Panc1 (cell line): Measurements from ENCODE around the gene RUNX3.

ENCODE experiments used
- CTCF ChIP-seq: fragments of 450-650 bp; IDR thresholded peaks from 2 replicates; pipeline ENCODE4 v1.5.1; 2017; ENCODE audit warnings: mild to moderate bottlenecking
- POLR2AphosphoS5 ChIP-seq: IDR thresholded peaks from 2 replicates; pipeline ENCODE4 v1.6.1; 2012; ENCODE audit warnings: mild to moderate bottlenecking, low read depth, low read length, moderate library complexity
- REST ChIP-seq, 2 experiments: IDR thresholded peaks; 2 replicates each; pipeline ENCODE4 v1.6.1; 2011 to 2012; ENCODE audit warnings: low read depth in 2 of 2, control low read depth in 1 of 2, low read length in 1 of 2, mild to moderate bottlenecking in 1 of 2, moderate library complexity in 1 of 2; ENCODE audit not compliant: insufficient read depth in 1 of 2

GRCh38 chr1:24938276-24938675 lies 8.2 kb upstream of the RUNX3 start:
- TF ChIP-seq CTCF (no peak), REST (IDR thresholded peaks at IDR 0.05; ENCODE audit: insufficient read depth in 1 of 2, low read depth in 2 of 2, low read length in 1 of 2) (no peak), POLR2AphosphoS5 (no peak)
